Myocyte (in vitro differentiated cells): ENCODE measurements around the gene LDLRAD4. TPM values are rescaled to one million over a fixed set of nuclear protein-coding genes. Genes with fewer than 3 reads are reported as not detected.
"Not testable (repeated sequence)": the region's sequence is repeated elsewhere in the genome, so short reads cannot be mapped to it uniquely, and the experiment has no call there.

Experiments used
- DNase-seq: peaks from one replicate; pipeline ENCODE4 v3.0.0-alpha.2; 2012; ENCODE audit warnings: low read depth
- total RNA-seq: library from RNA; depleted of rRNA; stranded (reverse); fragments of >200 nt; gene quantifications from 2 replicates; pipeline ENCODE4 v1.2.3, GENCODE V29; 2014

LDLRAD4 gene
- total RNA-seq, 1 donor from 2014 or later = 1.7 TPM

DNA sequence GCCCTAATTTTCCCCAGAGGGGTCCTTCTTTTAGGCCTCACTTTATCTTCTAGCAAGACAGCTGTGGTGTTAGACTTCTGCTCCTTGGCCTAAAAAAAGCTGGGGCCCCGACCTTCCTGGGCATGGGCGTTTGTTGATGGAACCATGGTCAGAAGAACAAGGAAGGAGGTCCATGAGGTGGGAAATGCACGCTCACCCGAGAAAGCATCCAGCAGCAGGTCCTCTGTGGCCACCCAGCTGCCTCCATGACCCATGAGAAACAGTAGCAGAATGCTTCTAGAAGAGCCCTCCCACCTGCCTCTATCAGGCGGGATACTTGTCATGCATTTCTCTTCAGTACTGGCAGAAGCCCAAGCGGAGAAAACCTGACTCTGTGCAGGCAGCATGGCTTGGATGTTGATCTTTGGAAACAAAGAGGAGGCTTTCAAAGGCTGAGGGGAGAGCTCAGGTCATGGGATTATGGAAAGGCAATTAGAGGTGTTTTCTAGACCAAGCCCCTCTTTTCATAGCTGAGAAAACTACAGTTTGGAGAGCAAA lies 258.7 kb downstream of the LDLRAD4 start:
- no peak for DNase-seq

DNA sequence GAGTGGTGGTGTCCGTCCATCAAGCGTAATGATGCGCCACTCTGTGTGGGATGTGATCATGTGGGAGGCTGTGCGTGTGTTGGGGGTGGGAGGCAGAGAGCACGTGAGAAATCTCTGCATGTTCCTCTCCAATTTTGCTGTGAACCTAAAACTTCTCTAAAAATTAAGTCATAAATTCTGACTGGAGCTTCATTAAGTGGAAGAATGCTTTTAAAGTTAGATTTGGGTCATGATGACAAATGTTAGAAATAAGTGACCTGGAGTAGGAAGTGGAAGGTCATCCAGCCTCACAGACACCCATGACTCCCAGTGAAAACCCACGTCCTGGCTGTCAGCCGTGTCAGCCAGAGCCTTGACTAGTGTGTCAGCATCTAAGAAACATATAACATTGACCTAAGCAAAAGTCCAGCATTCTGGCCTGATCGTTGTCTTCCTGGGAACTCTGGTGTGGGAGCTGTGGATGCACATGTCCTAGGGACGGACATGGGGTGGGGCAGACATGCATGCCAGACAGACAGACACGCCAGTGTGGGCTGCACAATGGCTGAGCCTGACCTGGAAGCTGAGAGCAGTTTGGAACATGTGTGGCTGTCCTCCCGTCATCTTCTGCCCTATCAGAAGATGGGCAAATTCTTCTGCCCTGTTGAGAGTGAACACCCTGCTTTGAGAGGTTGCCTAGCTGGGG lies 262.2 kb downstream of the LDLRAD4 start:
- no peak for DNase-seq

DNA sequence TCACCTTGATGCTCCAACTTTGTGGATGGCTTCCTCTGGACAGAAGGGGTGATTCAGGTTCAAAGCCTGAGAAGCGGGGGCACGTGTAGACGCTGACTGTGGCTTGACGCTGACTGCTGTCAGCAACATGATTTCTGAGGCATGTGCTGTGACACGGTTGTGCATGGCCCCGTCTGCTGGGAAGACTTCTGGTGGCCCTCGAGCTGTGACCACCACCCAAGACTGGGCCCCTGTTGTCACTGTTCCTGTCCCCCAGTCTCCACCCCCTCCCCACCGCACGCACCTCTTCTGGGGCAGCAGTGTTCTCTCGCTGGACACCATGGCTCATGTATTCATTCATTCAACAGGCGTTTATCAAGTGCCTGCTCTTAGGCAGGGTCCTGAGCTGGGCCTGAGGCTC lies 262.8 kb downstream of the LDLRAD4 start:
- DNase-seq = no peak

DNA sequence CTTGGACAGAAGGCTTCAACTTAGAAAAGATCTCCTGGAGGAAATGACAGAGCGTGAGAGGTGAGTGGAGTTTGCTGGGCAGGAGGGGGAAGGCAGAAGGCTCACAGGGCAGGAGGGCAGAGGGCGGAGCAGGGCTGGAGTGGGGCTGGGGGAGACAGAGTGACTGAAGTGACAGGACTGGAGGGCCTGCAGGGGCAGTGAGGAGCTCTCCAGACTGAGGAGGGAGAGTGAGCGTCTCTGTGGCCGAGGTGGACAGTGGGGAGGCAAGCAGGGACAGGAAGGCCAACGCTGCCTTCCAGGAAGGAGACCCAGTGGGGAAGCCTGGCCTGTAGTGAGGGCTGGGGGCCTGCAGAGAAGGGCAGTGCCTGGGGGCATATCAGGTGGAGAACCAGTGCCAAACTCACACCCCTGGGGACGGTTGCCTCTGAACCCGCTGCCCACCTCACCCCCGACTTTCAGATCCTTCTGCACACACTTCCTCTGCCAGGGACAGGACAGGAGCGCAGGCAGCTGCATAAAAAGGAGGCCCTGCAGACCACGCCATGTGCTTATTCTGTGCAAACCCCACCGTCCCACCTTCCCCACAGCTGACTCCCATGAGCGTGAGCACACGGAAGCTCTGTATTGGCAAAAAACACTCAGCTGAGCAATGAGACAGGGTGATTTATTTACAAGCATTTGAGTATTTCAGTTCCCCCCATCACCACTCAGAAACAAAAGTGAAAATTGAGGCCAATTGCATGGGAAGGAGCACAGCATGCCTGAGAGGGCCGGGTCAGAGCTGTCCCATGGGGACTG lies 263.5 kb downstream of the LDLRAD4 start:
- no peak for DNase-seq

DNA sequence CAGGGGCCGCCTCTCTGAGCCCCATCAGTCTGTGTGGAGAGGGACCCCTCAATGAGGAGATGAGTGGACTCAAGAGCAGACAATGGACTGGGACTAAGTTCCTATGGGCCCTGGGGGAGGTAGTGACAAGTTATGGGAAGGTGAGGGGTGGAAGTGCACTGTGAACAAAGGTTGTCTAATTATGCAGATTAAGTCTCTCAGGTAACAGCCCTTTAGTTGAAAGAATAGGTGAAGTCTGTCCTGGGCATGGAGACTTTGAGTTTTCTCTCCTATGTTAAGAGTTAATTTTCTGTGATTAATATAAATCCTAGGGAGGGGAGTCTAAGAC lies 264.0 kb downstream of the LDLRAD4 start:
- DNase-seq = no peak

DNA sequence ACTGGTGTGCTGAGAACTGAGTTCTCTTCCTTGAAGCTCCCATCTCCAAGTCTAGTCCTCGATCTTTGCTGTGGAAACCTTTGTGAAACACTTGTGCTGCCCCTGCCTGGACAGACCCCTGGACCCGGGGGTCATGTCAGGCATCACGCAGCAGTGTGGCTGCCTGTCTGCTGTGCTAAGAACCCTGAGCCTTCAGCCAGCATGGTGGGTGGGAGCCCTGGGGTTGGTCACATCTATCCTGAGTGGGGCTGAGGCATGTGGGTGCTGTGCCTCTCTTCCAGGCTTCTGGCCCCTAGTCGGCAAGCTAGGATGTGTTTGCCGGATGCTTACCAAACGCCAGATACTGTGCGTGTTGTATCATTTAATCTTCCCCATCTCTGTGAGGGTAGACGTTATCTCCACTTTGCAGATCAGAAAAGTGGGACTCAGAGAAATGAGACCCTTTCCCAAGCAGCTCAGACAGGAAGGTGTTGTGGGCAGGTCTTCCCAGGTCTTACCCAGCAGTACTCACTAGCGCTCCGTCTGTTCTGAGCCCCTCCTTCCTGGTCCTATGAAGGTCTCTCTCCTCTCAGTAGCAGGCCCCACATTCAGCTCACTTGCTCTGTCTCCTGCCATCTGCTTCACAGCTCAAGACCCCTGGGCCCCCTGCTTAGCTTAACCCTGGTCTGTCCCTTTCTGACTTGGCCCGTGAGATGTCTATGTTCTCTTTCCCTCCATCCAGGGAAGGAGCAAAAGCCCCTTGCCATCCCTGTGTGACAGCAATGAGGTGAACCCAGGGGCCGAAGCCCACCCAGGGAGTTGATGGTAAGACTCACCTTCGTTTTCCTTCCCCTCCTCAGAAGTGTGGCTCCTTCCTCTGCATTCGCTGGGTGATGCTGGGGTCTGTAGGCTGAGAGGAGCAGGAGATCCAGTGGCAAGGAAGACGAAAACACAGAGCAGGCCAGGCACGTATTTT lies 265.0 kb downstream of the LDLRAD4 start:
- no peak for DNase-seq

DNA sequence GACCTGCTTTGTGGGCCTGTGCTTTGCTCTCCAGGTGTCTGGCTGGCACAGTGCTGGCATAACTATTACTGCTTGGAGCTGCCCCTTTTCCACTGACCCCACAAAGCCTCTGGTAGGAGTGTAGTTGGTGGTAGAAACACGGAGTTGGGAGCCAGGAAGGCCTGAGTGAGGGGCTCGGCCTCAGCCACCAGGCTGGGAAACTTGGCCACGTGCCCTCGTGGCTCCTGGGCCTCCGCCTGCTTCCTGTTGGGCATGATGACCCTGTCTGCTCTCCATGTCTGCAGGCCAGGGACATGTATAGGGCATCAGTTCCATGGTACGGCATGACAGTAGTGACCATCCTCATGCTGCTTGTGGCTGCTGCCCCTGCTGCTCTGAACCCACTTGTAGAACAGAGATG lies 266.6 kb downstream of the LDLRAD4 start:
- no peak for DNase-seq

DNA sequence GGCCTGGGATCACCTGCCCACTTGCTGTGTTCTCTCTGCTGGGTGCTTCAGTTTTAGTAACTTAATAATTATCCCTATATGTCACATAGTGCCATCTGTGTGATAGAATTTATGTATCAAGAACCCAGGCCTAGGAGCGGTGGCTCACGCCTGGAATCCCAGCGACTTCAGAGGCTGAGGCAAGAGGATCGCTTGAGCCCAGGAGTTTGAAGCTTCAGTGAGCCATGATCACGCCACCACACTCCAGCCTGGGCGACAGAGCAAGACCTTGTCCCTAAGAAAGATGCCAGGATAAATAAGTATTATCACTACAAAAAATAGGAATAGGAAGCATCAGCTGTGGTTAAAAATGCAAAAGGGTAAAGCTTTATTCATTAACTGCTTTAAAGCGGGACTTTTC lies 267.0 kb downstream of the LDLRAD4 start:
- DNase-seq = no peak

DNA sequence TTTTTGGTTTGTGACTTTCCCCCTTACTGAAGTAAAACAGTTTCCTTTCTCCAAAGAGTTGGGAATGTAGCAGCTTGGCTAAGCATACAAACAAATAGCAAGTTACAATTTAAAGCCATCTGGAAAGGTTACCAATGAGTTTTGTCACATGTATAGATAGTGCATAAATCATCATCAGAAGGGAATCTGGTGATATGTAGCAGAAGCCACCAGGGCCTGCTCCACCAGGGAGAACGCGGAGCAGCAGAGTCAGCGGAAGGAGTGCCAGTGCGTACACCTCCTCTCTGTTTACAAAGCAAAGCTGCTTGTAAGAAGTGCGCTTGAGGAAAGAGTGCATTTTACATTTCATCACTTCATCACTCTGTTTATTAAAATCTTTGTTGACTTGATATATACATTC lies 267.7 kb downstream of the LDLRAD4 start:
- no peak for DNase-seq

DNA sequence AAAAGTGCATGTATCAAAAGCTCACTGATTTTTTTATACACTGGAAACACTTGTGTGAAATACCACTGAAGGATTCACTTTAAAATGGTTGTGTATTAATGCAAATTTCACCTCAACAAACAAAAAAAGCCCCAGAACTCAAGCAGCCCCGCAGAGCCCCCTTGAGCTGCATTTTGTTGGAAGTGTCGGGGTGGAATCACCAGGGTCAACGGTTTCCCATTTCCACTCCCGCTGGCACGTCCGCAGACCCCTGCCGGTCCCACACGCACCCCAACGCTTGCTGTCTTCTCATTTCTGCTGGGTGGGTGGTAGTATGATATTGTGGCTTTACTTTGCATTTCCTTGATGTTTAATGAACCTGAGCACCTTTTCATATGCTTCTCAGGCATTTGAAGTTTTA lies 268.1 kb downstream of the LDLRAD4 start:
- DNase-seq = no peak

DNA sequence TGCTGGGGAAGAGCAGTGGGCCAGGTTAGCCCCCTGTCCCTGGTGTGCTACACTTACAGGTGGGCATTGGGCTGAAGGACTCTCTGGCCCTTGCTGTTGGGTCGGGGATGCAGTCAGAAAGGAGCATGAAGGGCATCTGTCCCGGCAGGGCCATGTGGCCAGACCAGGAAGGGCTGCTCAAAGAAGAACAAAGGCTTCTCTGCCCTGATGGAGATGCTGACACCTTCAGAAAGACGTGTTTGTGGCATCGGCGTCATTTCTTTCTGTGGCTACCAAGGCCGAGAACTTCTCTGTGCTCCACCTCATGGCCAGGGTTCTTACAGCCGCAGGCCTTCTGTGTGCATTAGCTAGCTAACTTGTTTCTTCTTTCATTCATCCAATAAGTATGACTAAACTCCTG lies 268.7 kb downstream of the LDLRAD4 start:
- no peak for DNase-seq

DNA sequence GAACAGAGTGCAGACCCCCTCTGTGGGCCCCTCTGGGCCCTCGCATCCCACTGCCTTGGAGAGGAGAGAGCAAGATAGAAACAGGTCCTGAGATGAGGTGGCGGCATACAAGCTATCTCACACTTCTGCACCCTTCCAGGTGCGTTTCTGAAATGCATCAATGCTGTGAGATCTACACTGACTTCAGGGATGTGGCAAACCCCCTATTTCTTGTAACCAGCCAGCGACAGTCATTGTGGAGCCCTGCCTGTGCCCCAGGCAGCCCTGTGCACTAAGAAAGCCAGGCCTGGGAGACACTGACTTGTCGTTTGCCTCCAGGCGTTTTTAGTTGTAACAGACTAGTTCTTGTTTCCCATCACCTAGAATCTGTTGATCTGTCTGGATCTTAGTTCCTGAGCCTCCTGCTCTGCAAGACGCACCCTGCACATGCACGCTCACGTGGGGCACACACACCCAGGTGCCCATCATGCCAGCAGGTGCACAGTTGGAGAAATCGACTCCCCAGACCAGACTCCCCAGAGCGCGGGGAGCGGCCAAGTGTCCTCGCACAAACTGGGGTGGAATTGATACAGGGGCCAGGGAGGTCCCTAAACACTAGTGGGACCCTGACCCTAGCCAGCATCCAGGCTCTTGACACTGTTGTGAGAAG lies 269.8 kb downstream of the LDLRAD4 start:
- DNase-seq = no peak

DNA sequence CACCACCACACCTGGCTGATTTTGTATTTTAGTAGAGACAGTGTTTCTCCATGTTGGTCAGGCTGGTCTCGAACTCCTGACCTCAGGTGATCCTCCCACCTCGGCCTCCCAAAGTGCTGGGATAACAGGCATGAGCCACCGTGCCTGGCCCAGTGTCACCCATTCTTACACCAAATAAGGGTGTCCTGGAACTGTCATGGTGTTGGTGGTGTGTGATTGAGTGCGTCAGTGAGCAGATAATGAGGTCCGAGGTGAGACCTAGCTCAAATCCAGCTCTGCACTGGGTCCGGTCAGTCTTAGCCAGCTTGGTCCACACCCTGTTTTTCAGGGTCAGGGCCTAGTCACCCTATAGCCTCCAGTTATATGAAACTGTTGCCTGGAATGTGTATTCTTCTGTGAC lies 270.7 kb downstream of the LDLRAD4 start:
- DNase-seq = not testable (repeated sequence)

DNA sequence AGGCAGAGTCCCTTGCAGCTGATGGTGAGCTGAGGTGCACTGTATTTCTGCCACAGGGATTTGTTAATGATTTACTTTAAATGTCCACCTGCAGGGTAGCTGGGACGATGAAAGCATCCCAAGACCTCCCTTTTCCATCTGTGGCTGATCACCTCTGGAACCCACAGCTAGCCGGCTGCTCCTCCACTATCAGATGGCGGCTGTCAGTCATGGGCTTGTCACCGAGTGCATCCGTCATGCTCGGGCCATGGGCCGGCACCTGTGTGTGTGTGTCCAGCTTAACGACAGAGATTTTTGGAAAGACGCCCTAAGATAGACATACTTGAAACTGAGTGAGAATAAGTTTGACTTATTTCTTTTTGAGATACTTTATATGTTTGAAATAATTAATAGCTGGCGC lies 272.6 kb downstream of the LDLRAD4 start:
- no peak for DNase-seq

DNA sequence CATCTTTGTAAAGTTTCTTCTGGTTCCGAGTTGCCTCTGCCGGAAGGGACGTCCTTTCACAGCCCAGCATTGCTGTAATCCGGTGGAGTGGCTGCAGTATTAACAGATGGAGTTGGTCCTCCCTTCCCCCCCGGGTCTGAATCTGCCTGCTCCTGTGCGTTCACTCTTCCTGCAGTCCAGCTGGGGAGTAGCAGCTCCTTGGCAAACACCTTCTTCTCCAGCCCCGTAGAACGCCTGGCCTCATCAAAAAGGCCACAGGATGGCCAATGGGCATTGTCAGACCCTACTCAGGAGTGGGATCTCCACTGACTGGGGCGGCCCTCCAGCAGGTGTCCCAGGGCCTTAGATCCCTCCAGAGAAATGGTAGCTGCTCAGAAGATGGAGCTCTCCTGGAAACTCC lies 273.8 kb downstream of the LDLRAD4 start:
- no peak for DNase-seq

DNA sequence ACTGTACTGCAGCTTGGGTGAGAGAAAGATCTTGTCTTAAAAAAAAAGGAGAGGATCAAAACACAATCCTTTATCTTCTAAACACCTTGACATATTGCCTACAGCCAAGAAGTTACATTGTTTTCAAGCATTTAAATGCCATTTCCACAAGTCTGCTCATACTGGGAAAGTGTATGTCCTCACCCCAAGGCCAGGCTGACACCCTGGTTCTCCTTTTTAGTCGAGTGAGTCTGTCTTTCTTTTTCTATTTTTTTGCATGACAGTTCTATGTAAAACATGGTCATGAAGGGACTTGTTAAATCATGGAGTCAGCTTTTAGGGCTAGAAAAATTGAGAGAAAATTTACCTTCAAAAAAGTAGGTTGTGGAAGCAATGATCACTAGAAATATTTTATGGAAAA lies 274.5 kb downstream of the LDLRAD4 start:
- DNase-seq = no peak

DNA sequence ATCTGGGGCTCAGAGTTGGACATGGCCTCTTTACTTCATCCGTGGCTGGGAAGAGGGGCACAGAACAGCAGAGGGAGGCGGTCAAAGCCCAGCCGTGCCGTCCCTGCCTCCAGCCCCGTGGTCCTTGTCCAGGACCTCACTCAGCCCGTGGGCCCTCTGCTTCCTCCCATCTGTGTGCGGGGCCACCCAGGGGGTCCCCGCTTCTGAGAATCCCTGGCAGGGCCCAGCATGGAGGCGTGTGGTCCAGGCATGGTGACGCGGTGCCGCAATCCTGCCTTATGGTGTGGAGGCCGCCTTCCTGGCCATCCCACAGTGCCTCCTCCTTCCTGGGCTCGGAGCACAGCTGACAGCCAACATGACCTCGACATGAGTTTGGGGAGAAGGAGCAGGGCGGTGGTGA lies 275.2 kb downstream of the LDLRAD4 start:
- DNase-seq = no peak

DNA sequence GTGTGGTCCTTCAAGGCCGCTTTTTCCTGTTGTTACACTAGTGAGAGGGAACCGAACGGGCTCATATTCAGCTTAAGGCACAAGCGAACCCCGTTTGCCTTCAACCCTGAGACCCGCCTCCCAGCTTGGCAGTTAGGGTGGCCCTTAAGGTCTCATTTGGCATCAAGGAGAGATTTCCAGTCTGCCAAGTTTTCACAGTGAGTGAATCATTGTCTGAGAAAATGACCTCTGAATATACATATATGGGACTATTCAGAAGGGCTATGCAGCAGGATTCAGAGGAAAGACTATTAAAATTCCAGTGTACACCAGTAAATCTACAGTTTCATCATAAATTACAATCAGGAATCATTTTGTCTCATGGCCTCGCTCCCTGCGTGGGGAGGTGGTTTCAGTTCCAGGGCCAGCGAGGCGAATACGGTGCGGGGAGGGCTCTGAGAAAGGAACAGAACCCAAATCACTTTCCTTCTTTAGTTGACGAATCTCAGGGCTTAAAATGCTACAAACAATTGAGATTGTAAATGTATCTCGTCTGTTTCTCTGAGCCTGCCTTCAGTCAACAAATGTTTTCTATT lies 276.4 kb downstream of the LDLRAD4 start:
- no peak for DNase-seq

DNA sequence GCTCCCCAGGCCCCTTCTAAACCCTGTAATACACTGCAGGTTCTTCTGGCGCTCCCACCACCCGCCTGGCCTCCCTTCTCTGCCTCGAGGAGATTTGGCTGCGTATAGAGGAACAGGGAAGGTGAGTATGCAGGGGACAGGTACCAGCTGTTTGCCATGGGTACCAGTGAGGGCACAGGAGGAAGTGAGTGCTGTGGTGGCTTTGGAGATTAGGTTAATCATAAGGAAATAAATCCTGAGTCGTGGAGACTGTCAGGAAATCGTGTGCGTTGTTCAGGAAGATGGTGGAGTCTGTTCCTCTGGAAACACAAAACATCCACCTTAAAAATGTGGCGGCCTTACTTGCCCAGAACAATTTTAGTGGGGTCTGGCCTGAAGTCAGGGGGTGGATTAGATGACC lies 277.4 kb downstream of the LDLRAD4 start:
- no peak for DNase-seq

DNA sequence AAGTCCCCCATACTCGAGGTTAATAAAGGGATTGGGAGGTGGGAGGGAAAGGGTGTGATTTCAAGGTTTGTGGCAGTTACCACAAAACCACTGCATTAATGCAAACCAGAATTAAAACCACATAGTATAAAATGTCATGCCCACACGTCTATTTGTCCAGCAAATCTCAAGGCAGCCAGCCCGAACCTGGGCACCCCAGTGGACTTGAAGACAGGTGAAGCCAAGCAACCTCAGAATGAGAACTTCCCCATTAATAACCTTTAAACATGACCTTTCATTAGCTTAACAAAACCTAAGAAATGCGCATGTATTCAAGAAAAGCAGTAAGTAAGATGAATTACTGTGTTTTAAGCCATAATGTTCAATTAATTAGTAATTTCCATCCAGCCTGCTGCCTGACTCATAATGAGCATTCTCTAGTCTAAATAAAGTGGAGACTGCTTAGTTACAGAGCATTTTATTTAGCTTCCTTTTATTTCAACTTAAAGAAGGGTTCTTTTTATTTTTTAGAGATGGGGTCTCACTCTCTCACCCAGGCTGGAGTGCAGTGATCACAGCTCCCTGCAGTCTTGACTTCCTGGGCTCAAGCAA lies 278.2 kb downstream of the LDLRAD4 start:
- DNase-seq = no peak
